Stomach smooth muscle (tissue), 2 donors: ENCODE measurements around the gene NEDD4L.
A peak's percentile ranks its signal among the peaks of the same experiment; 100 is the strongest.

Experiments used
- H3K27ac ChIP-seq: one replicate; pipeline ENCODE4 v1.7.0; 2013; ENCODE audit warnings: mild to moderate bottlenecking, low read length, inconsistent platforms
- H3K27me3 ChIP-seq, 2 donors: one replicate each; pipeline ENCODE4 v1.7.0; 2013; ENCODE audit warnings: low read length in 2 of 2; ENCODE audit not compliant: insufficient read depth in 2 of 2, control insufficient read depth in 1 of 2
- H3K36me3 ChIP-seq, 2 donors: one replicate each; pipeline ENCODE4 v1.7.0; 2013; ENCODE audit warnings: low read length in 2 of 2; ENCODE audit not compliant: control insufficient read depth in 2 of 2, insufficient read depth in 2 of 2
- H3K4me1 ChIP-seq: one replicate; pipeline ENCODE4 v1.7.0; 2013; ENCODE audit warnings: low read length; ENCODE audit not compliant: control insufficient read depth, insufficient read depth
- H3K4me3 ChIP-seq, 2 donors: one replicate each; pipeline ENCODE4 v1.7.0; 2013; ENCODE audit warnings: low read length in 2 of 2
- H3K9ac ChIP-seq, 2 donors: one replicate each; pipeline ENCODE4 v1.7.0; 2013; ENCODE audit warnings: low read length in 2 of 2, mild to moderate bottlenecking in 1 of 2
- H3K9me3 ChIP-seq, 2 donors: one replicate each; pipeline ENCODE4 v1.7.0; 2013; ENCODE audit warnings: low read length in 2 of 2; ENCODE audit not compliant: control insufficient read depth in 2 of 2
- donor health status: healthy.
- donor health status: Pancreatic carcinoma.

The NEDD4L gene

DNA sequence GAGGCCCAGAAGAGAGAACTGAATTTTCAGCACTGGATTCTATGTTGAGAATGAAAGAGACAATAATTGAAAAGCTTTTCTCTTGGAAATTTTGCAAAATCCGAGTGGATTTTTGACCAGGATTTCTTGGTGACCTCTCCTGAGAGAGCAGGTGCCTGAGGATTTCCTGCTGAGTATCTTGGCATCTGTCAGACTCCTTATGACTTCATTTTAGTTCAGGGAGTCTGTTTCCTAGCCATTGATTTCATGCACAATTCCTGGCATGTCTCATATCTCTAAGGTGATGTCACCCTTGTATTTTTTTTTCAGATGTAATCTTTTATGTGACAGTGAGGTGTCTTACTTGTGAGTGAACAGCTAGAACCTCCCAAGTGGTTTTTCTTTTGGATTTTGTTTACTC lies 195.9 kb downstream of the NEDD4L start:
- Histone ChIP-seq H3K4me1 (peaks cover 6% of the 10 kb centered on the region), H3K9ac (no peak overlapping the region), H3K27ac (no peak overlapping the region), H3K4me3 (no peak overlapping the region), H3K27me3 (no peaks in the 10 kb centered on the region), H3K36me3 (no peaks in the 10 kb centered on the region), H3K9me3 (no peaks in the 10 kb centered on the region)

DNA sequence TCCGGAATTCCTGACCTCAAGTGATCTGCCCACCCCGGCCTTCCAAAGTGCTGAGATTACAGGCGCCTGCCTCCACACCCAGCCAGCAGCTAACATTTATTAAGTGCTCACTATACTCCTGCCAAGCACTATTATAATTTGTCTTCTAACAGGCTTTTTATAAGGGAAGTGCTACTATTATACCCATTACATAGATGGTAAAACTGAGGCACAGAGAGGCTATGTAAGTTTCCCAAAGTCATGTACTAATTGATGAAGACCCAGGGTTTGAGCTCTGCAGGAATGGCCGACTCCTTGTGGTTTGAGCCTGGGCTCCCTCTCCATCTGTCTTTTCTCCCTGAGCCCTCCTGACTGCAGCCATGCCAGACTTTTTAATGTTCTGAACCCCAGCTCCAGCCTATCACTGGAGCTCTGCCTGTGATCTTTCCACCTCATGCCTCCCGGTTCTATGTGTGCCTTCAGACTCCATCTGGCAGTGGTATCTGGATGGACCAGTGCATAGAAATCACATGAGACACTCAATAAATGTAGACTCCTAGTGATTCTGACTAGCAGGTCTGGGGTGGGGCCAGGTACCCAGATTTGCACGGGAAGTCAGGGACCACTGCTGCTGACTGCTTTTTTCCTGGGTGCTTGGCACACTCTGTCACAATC lies 197.1 kb downstream of the NEDD4L start:
- Histone ChIP-seq H3K4me1 (peaks cover 6% of the 10 kb centered on the region), H3K4me3 (no peak overlapping the region), H3K36me3 (no peaks in the 10 kb centered on the region), H3K27me3 (no peaks in the 10 kb centered on the region), H3K27ac (peak overlapping the region; percentile 11), H3K9ac (no peak overlapping the region), H3K9me3 (no peaks in the 10 kb centered on the region)

DNA sequence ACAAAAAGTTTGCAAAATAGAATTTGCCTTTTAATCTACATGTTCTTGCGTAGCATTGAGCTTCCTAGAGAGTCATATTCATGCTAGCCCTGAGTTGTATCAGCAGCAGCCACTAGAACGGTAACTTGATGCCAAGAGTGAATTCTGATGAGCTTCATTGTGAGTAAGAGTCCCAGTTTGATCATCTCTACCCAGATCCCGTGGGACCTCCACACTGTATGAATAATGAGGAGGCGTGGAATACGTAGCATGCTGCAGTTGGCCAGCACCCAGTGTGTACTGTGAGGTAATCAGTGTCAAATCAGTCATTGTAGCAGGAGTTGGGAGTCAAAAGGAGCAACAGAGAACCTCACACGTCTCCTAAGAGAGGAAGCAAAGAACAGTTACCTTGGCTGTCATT lies 197.9 kb downstream of the NEDD4L start:
- Histone ChIP-seq H3K9me3 (no peaks in the 10 kb centered on the region), H3K27ac (peak overlapping the region; percentile 11)

DNA sequence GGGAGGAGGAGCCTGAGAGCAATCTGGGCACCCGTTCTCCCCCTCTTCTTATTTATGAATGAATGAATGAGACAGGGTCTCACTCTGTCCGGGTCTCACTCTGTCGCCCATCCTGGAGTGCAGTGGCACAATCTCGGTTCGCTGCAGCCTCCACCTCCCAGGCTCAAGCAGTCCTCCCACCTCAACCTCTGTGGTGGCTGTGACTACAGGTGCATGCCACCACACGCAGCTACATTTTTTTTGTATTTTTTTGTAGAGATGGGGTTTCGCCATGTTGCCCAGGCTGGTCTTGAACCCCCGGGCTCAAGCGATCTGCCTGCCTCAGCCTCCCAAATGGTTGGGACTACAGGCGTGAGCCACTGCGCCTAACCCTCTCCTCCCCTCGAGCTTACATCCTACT lies 198.4 kb downstream of the NEDD4L start:
- no peak overlapping the region for H3K9ac ChIP-seq
- H3K36me3 ChIP-seq, result no peaks in the 10 kb centered on the region
- H3K27ac ChIP-seq, result no peak overlapping the region
- no peak overlapping the region for H3K4me3 ChIP-seq
- peaks cover 13% of the 10 kb centered on the region for H3K4me1 ChIP-seq
- H3K27me3 ChIP-seq, result no peaks in the 10 kb centered on the region
- H3K9me3 ChIP-seq, result no peaks in the 10 kb centered on the region

More for the DNA sequence above, 197.9 kb downstream of the NEDD4L start:
- peaks cover 7% of the 10 kb centered on the region for H3K4me1 ChIP-seq
- no peaks in the 10 kb centered on the region for H3K27me3 ChIP-seq
- no peak overlapping the region for H3K9ac ChIP-seq
- no peak overlapping the region for H3K4me3 ChIP-seq
- H3K36me3 ChIP-seq, result no peaks in the 10 kb centered on the region

DNA sequence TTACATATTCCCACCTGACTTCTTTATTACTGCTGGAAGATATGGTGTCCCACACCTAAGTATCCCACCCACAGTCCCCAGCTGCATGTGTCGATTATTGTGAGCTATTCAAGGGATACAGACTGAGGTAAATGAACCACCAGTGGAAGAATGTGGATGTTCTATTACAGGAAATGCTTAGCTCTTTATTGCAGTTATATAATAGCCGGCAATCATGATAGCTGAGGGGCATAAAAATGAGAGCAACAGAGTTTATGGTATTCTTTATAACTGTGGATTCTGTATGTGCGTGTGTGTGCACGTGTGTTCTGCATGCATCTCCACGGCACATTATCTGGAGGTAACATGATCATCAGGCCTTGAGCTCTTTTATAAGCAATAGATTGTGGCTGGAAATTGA lies 198.9 kb downstream of the NEDD4L start:
- no peaks in the 10 kb centered on the region for H3K9me3 ChIP-seq
- no peak overlapping the region for H3K9ac ChIP-seq
- peaks cover 18% of the 10 kb centered on the region for H3K4me1 ChIP-seq
- H3K27ac ChIP-seq, result no peak overlapping the region
- no peaks in the 10 kb centered on the region for H3K36me3 ChIP-seq
- H3K4me3 ChIP-seq, result no peak overlapping the region
- no peaks in the 10 kb centered on the region for H3K27me3 ChIP-seq

DNA sequence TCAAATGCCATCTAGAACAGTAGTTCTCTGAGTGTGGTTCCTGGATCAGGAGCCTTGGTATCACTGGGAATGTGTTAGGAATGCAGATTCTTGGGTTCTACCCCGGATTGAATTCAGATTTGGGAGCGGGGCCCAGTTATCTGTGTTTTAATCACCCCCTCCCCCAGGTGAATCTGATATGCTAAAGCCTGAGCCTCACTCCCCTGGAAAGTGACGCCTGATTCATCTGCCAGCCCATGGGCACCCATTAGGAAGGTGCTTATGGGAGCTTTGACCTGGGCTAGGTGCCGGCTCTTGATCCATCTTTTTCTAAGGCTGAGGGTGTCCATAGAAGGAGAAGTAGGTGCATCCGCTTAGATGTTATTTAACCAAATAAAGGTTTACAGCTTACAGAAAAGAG lies 199.4 kb downstream of the NEDD4L start:
- Histone ChIP-seq H3K27me3 (no peaks in the 10 kb centered on the region), H3K36me3 (no peaks in the 10 kb centered on the region), H3K9ac (no peak overlapping the region), H3K27ac (no peak overlapping the region), H3K9me3 (no peaks in the 10 kb centered on the region), H3K4me1 (peaks cover 18% of the 10 kb centered on the region), H3K4me3 (no peak overlapping the region)

DNA sequence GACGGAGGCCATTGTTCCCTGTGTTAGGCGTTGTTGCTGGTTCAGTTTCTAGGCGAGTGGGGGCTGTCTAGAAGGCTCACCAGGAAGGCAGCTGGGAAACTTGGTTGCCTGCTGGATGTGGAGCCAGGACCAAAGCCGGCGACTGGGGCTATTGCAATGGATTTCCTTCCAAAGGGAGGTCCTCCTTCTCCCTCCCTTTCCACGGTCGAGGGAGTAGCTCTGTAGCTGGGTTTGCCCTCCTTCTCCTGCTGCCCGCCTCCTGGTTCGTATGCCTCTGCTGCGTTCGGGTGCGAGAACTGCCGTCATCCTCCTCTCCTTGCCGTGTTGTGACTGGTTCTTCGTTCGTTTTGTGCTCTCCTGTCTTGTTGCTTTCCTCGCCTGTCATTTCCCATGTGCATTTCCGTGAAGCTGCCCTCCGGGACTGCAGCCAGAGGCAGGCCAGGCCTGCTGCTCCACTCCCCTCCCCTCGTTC lies 203.4 kb downstream of the NEDD4L start:
- H3K9ac ChIP-seq, result peak overlapping the region; percentile 62 to 68

DNA sequence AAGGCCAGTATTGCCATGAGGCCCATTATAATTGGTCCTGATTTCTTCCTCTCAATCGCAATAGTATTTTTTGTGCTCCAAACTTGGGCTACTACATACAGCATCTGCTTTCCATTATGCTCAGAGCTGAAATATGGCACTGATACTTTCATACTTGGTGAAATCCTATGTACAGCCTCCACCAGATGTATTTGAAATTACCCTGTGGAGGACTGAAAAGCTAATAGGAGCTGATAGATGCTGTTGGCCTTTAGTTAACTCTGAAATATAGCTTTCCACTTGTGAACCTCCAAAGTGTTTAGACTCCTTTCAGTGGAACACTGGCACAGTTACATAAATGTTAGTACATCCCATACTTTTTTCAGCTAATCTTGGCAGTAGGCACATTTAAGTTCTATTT lies 205.7 kb downstream of the NEDD4L start:
- peaks cover 17% of the 10 kb centered on the region for H3K4me1 ChIP-seq
- no peak overlapping the region for H3K27ac ChIP-seq
- no peak overlapping the region for H3K4me3 ChIP-seq
- H3K9me3 ChIP-seq, result no peaks in the 10 kb centered on the region
- no peaks in the 10 kb centered on the region for H3K36me3 ChIP-seq
- no peak overlapping the region for H3K9ac ChIP-seq
- H3K27me3 ChIP-seq, result no peaks in the 10 kb centered on the region

More for the DNA sequence above, 203.4 kb downstream of the NEDD4L start:
- Histone ChIP-seq H3K4me1 (peaks cover 17% of the 10 kb centered on the region), H3K9me3 (no peaks in the 10 kb centered on the region), H3K4me3 (peak overlapping the region; percentile 63 to 65), H3K27ac (peak overlapping the region; percentile 66), H3K36me3 (no peaks in the 10 kb centered on the region), H3K27me3 (no peaks in the 10 kb centered on the region)

DNA sequence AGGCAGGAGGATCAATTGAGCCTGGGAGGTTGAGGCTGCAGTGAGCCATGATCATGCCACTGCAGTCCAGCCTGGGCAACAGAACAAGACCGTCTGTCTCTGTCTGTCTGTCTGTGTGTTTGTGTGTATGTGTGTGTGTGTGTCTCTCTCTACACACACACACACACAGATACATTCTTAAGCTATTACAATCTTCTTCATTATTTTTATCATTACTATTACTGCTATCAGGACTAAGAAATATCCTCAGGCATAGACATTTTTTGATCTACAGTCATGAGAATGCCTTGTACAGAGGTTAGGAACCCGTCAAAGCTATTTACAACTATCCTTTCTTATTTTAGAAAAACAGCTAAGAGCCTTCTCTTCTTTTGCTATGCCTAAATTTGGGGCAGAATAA lies 207.4 kb downstream of the NEDD4L start:
- no peaks in the 10 kb centered on the region for H3K36me3 ChIP-seq
- H3K4me3 ChIP-seq, result no peak overlapping the region
- no peak overlapping the region for H3K9ac ChIP-seq
- H3K4me1 ChIP-seq, result peaks cover 17% of the 10 kb centered on the region
- H3K27ac ChIP-seq, result no peak overlapping the region
- no peaks in the 10 kb centered on the region for H3K9me3 ChIP-seq
- no peaks in the 10 kb centered on the region for H3K27me3 ChIP-seq

DNA sequence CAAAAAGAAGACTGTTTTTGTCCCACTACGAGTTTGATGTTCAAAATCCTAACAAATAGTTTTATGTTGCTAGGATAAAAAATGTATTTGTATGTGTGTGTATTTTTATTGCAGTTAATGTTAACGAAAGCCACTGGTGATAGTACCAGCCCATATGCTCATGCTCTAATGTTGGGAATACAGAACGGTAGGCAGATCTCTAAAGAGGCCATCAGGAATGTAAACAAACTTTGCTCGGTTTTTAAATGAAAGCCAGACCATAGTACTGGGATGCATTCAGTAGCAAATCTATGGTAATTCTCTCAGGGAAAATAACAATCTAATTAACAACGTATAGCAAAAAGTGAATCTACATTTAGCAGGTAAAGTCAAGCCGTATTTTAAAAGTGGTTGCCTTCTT lies 208.1 kb downstream of the NEDD4L start:
- no peaks in the 10 kb centered on the region for H3K27me3 ChIP-seq
- H3K4me1 ChIP-seq, result peaks cover 13% of the 10 kb centered on the region
- no peak overlapping the region for H3K9ac ChIP-seq
- peak overlapping the region; percentile 7 to 16 for H3K4me3 ChIP-seq
- H3K9me3 ChIP-seq, result no peaks in the 10 kb centered on the region
- H3K36me3 ChIP-seq, result no peaks in the 10 kb centered on the region
- no peak overlapping the region for H3K27ac ChIP-seq

DNA sequence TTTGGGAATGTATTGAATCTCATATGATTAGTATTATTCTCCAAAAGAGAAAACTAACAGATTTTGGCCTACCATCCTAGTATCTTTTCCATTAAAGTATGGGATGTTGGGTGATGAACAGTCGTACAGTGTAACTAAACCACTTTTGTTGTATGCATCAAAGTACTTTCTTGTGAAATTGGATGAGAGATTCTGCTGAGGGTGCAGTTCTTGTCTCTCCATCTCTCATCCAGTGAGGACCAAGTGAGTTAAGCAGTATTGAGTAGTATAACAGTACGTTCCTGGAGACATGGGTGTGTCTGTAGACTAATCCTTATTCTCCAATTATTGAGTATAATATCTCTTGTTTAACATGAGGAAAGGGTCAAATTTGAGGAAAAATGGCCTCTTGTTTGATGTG lies 209.3 kb downstream of the NEDD4L start:
- Histone ChIP-seq H3K4me1 (peaks cover 5% of the 10 kb centered on the region), H3K36me3 (no peaks in the 10 kb centered on the region), H3K9me3 (no peaks in the 10 kb centered on the region), H3K4me3 (no peak overlapping the region), H3K27me3 (no peaks in the 10 kb centered on the region), H3K27ac (no peak overlapping the region), H3K9ac (no peak overlapping the region)
